ENCODE results near the gene NCR3LG1. TPM values are rescaled to one million over a fixed set of nuclear protein-coding genes. Genes with fewer than 3 reads are reported as not detected.

NCR3LG1 gene
- total RNA-seq, 1 donor from 2014 or later, result 1.2 TPM

DNA sequence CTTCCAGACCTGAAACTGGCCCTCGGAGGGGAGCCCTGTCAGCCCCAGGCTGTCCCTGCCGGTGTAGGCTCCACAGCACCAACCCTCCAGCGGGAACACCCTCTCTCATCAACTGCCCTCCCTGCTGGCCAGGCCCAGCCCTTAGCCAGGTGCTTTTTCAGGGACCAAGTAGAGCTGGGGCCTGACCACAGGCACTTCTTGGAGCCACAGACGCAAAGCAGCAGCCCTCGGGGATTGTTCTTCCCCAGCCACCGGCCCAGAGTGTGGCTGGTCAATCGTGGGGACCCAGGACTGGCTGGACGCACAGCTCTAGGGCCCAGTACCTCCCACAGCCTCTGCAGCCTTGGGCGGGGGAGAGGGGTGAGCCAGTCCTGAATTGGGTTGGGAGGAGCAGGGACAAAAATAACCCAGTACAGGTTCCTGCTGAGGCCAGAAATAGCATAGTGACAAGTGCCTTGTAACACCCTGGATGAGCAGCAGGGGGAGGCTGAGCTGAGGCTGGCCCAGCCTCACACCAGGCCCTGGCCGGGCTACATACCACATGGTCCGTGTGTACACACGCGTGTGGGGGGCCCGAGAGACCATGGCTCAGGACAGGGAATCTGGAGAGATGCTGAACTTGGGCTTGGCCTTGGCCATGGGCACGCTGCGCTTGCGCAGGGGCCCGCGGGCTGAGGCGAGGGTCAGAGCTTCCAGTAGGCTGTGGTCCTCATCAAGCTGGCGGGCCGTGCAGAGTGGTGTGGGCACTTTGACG is 34.9 kb downstream of the NCR3LG1 start:
- TF ChIP-seq, protein P1, sequence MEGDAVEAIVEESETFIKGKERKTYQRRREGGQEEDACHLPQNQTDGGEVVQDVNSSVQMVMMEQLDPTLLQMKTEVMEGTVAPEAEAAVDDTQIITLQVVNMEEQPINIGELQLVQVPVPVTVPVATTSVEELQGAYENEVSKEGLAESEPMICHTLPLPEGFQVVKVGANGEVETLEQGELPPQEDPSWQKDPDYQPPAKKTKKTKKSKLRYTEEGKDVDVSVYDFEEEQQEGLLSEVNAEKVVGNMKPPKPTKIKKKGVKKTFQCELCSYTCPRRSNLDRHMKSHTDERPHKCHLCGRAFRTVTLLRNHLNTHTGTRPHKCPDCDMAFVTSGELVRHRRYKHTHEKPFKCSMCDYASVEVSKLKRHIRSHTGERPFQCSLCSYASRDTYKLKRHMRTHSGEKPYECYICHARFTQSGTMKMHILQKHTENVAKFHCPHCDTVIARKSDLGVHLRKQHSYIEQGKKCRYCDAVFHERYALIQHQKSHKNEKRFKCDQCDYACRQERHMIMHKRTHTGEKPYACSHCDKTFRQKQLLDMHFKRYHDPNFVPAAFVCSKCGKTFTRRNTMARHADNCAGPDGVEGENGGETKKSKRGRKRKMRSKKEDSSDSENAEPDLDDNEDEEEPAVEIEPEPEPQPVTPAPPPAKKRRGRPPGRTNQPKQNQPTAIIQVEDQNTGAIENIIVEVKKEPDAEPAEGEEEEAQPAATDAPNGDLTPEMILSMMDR (conservative IDR thresholded peaks at IDR 0.05; ENCODE audit: low read depth, low read length), result peak; percentile 73
- DNase-seq (ENCODE audit: low read depth), result no peak
- H3K4me3 ChIP-seq (ENCODE audit: low read depth, low read length), result no peak overlapping the region

DNA sequence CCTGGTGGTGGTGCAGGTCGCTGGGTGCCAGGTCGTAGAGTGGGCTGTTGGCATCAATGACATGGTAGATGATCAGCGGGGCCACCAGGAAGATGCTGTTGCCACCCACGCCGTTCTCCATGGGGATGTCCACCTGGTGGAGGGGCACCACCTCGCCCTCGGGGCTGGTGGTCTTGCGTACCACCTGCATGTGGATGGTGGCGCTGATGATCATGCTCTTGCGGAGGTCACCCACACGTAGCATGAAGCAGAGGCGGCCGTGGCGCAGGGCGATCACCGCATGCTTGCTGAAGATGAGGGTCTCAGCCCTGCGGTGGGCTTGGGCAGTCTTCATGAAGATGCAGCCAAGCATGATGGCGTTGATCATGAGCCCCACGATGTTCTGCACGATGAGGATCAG is 35.7 kb downstream of the NCR3LG1 start:
- no peak for DNase-seq (ENCODE audit: low read depth)
- H3K4me3 ChIP-seq (ENCODE audit: low read depth, low read length), result no peak overlapping the region
- TF ChIP-seq, protein P1 (conservative IDR thresholded peaks at IDR 0.05; ENCODE audit: low read depth, low read length), result no peak

DNA sequence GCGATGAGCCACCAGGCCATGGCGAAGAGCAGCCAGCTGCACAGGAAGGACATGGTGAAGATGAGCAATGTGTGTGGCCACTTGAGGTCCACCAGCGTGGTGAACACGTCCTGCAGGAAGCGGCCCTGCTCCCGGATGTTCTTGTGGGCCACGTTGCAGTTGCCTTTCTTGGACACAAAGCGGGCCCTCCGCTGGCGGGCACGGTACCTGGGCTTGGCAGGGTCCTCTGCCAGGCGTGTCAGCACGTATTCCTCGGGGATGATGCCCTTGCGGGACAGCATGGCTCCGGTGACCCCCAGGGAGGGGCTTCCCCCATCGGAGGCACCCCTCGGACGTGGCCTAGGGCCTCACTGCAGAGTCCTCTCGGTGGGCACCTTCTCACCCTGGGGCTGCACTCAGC is 36.2 kb downstream of the NCR3LG1 start:
- H3K4me3 ChIP-seq (ENCODE audit: low read depth, low read length), result no peak overlapping the region
- no peak for DNase-seq (ENCODE audit: low read depth)
- TF ChIP-seq, protein P1 (conservative IDR thresholded peaks at IDR 0.05; ENCODE audit: low read depth, low read length), result no peak

DNA sequence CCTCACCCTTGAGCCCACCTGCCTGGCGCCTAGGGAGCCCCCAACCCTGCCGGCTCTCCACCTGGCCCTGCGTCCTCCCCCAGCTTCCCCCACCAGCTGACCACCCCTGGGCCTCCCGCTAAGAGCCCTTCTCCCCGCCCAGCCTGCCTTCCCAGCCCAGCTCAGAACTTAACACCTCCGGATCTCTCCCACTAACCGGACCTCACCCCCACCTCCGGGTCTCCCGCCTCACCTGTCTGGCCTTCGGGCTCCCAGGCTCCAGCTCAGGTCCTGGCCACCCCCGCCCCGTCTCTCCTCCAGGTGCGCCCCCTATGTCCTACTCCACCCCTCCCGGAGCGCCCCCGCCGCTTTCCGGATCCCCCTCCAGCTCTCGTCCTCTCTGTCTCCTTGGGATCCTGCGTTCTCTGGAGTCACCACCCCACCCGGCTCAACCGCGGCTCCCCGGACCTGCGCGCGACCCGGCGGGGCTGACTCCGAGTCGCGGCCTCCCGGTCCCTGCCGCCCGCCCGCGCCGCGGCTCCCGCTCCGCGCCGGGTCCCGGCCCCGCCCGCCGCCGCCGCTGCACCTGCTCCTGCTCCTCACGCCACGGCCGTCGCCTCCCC is 37.1 kb downstream of the NCR3LG1 start, which contains the start of gene KCNJ11:
TSS of gene KCNJ11 (minus strand) at position 51 of the 602 bp plus-strand sequence. CDS start 568 bp downstream, outside the sequence.
- DNase-seq (ENCODE audit: low read depth), result no peak
- H3K4me3 ChIP-seq (ENCODE audit: low read depth, low read length), result peak within 1 kb of the TSS; percentile 59
- TF ChIP-seq, protein P1 (conservative IDR thresholded peaks at IDR 0.05; ENCODE audit: low read depth, low read length), result no peak

DNA sequence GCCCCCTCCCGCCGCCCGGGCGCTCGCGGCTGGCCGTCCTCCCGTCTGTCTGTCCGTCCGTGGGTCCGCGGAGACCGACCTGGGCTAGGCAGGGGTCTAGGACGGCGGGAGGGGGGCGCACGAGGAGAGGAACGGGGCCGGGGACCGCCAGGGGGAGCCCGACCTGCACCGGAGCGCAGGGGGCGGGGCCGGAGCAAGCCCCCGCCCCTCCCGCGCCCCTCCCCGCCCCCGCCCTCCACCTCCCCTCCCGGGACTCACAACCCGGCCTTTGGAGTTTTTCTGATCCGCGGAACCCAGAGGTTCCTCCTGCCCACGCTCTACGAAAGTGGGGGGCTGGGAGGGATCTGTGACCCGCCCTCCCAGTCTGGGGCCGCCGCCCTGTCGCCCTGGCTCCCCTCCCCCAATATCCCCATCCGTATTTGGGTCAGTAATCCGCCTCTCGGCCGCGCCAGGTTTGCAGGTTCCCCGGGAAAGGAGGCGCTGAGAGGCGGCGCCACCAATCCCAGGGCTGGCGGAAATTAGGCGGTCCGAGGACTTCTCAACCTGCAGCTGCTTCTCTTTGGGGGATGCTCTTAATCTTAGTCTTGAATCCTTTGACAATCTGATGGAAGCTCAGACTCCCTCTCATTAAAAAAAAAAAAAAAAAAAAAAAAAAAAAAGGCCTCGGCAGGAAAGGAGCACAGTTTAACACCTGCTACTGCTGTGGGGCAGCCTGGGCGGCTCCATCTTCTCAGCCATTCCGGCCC is 37.8 kb downstream of the NCR3LG1 start:
- TF ChIP-seq, protein P1 (conservative IDR thresholded peaks at IDR 0.05; ENCODE audit: low read depth, low read length), result peak; percentile 52
- no peak for DNase-seq (ENCODE audit: low read depth)
- peak overlapping the region; percentile 59 for H3K4me3 ChIP-seq (ENCODE audit: low read depth, low read length)

DNA sequence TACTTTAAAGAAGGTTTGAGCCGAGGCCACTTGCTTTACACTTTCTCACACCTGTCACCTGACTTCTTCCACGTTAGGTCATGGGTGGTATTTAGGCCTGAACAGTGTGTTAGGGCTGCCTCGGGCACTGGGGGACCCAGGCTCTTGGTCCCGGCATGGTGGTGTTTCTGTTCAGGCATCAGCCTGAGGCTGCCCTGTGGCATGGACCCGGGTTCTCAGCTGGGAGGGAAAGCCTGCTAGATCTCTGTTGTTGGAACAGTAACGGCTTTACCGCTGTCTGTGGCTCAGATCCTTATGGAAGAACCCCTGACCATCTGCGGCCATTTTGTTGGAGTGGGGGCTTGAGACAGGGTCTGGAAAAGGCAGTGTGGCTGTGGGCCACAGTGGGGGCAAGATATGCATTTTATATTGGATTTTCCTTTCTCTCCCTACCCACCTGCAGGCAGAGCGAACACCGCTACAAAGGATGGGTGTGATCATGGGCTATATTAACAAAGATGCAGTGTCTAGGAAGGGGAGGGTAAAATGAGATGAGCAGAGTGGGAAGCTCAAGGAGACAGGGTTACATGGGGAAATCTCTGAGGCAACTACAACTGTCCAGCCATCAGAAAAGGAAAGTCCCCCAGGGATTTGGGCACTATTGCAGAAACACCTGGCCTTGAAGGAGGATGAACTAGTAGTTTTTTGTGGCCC is 38.5 kb downstream of the NCR3LG1 start:
- DNase-seq (ENCODE audit: low read depth), result no peak
- TF ChIP-seq, protein P1 (conservative IDR thresholded peaks at IDR 0.05; ENCODE audit: low read depth, low read length), result no peak
- H3K4me3 ChIP-seq (ENCODE audit: low read depth, low read length), result no peak overlapping the region
